Lung (tissue), 12 donors: ENCODE measurements around the gene ANKLE1. TPM values are rescaled to one million over a fixed set of nuclear protein-coding genes. Genes with fewer than 3 reads are reported as not detected.
A peak's percentile ranks its signal among the peaks of the same experiment; 100 is the strongest.

Experiments
- ATAC-seq: fragments of 200-7000 bp; cut with Tn5 transposase; one replicate; pipeline ENCODE4 v1.9.1; 2020; ENCODE audit warnings: moderate number of reproducible peaks; ENCODE audit not compliant: insufficient read depth, low FRiP score
- DNase-seq, 3 donors: peaks; one replicate each; pipeline ENCODE4 v3.0.0-alpha.2; 2013 to 2017
- H3K27ac ChIP-seq, 2 donors: one replicate each; pipeline ENCODE4 v1.5.1; 2013; ENCODE audit warnings: mild to moderate bottlenecking in 2 of 2, moderate library complexity in 2 of 2, control low read depth in 1 of 2, inconsistent platforms in 1 of 2, low read depth in 1 of 2, low read length in 1 of 2
- H3K27me3 ChIP-seq, 3 donors: one replicate each; pipeline ENCODE4 v1.5.1; 2013; ENCODE audit warnings: low read length in 2 of 3; ENCODE audit not compliant: control insufficient read depth in 3 of 3, insufficient read depth in 3 of 3
- H3K36me3 ChIP-seq, 4 donors: one replicate each; pipeline ENCODE4 v1.5.1; 2013; ENCODE audit warnings: low read length in 4 of 4, mild to moderate bottlenecking in 1 of 4, moderate library complexity in 1 of 4; ENCODE audit not compliant: control insufficient read depth in 4 of 4, insufficient read depth in 4 of 4
- H3K4me1 ChIP-seq, 5 donors: one replicate each; pipeline ENCODE4 v1.5.1; 2013; ENCODE audit warnings: low read length in 5 of 5, mild to moderate bottlenecking in 2 of 5, moderate library complexity in 1 of 5; ENCODE audit not compliant: control insufficient read depth in 5 of 5, insufficient read depth in 5 of 5
- H3K4me3 ChIP-seq: one replicate; pipeline ENCODE4 v1.5.1; 2013; ENCODE audit warnings: mild to moderate bottlenecking, control low read depth, moderate library complexity
- H3K9ac ChIP-seq, 2 donors: one replicate each; pipeline ENCODE4 v1.5.1; 2013; ENCODE audit warnings: low read length in 2 of 2, control low read depth in 1 of 2; ENCODE audit not compliant: insufficient read depth in 1 of 2
- H3K9me3 ChIP-seq, 4 donors: one replicate each; pipeline ENCODE4 v1.5.1; 2013; ENCODE audit warnings: low read length in 3 of 4, mild to moderate bottlenecking in 1 of 4, moderate library complexity in 1 of 4; ENCODE audit not compliant: control insufficient read depth in 4 of 4, insufficient read depth in 3 of 4
- WGBS, 2 donors: extraction: QIAGEN DNeasy Blood & Tissue Kit; methylation state at CpG; one replicate each; pipeline ENCODE4 v1.1.7; 2013; 5-methylcytosine and 5-hydroxymethylcytosine counted together
- polyA plus RNA-seq, 2 donors: library from polyadenylated mRNA; stranded (reverse); fragments of 200-250 nt; gene quantifications; one replicate each; pipeline ENCODE4 v1.2.1, GENCODE V29; 2013
- total RNA-seq, 2 donors: library from RNA; depleted of rRNA in 1 of 2; stranded (reverse); fragments of >200 nt in 1 of 2; gene quantifications; one replicate each; pipeline ENCODE4 v1.2.1, GENCODE V29; 2014 to 2021
- TF ChIP-seq, protein P1 (sequence below): IDR thresholded peaks from 2 replicates; pipeline ENCODE4 v1.5.1; 2012; ENCODE audit warnings: mild to moderate bottlenecking; ENCODE audit errors: control extremely low read depth, extremely low read depth
- donor health status: control.
- donor health status: control.
- donor health status: Bipolar disorder and iron deficiency.
- donor health status: healthy.
- donor health status: DM: yes; HTN: yes; CAD: no.

Gene ANKLE1
- total and polyA plus RNA-seq, 4 donors = 0.43 to 1.6 (median 1.0) TPM

DNA sequence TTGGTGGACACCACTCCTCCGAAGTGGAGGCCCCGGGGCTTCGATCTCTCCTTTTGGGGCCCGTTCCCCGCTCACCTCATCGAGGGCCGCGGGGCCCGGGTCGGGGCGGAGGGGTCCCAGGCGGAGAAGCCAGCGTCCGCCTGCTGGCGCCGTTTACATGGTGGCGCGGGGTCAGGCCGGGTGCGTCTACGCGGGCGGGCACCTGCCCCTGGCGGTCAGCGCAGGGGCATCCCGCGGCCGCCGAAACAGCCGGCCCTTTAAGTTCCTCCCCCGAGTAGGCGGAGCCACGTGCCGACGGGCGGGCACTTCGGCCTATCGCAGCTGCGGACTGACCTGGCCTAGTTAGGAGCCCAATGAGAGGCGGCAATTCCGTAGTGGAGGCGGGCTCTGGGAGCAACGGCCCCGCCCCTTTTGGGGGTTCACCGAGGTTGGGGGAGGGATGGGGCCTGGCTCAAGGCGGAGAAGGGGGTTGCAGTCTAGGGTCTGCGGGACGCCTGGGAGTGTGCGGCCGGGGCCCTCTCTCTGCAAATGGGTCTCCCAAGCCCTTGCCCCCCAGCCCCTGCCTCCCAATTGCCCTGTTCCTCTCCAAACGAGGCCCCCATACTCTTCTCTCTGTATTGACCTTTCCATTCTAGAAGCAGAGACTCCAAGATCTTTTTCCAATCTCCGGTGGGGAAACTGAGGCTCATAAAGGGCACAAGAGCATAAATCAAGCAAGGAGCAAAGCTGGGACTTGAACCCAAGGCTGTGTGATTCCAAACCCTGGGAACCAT lies 21.7 kb downstream of the ANKLE1 start, which contains the start of gene ABHD8:
Gene ABHD8, minus strand, starts transcription at position 259 of the 773 bp plus-strand sequence. CDS start 1,809 bp downstream, outside the sequence.
- Histone ChIP-seq H3K27me3 (no peaks in the 10 kb centered on the region), H3K4me1 (peaks cover 2 to 31% (median 5%) of the 10 kb centered on the region in 5 donors), H3K9ac (peak within 1 kb of the TSS in 1 of 2 donors; percentile 11), H3K9me3 (peaks cover 0 to under 1% (median 0%) of the 10 kb centered on the region in 4 donors), H3K36me3 (peaks cover 0 to 7% (median 3%) of the 10 kb centered on the region in 4 donors), H3K4me3 (peak within 1 kb of the TSS; percentile 48), H3K27ac (peak within 1 kb of the TSS; percentile 57 to 68)
- 2% methylated on average over 42 to 52 of the region's 52 CpGs for WGBS, 2 donors
- TF ChIP-seq, protein P1, sequence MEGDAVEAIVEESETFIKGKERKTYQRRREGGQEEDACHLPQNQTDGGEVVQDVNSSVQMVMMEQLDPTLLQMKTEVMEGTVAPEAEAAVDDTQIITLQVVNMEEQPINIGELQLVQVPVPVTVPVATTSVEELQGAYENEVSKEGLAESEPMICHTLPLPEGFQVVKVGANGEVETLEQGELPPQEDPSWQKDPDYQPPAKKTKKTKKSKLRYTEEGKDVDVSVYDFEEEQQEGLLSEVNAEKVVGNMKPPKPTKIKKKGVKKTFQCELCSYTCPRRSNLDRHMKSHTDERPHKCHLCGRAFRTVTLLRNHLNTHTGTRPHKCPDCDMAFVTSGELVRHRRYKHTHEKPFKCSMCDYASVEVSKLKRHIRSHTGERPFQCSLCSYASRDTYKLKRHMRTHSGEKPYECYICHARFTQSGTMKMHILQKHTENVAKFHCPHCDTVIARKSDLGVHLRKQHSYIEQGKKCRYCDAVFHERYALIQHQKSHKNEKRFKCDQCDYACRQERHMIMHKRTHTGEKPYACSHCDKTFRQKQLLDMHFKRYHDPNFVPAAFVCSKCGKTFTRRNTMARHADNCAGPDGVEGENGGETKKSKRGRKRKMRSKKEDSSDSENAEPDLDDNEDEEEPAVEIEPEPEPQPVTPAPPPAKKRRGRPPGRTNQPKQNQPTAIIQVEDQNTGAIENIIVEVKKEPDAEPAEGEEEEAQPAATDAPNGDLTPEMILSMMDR = peak; percentile 18
- DNase-seq = peak; percentile 96 to 97 (median 97)
- peak; percentile 83 for ATAC-seq

DNA sequence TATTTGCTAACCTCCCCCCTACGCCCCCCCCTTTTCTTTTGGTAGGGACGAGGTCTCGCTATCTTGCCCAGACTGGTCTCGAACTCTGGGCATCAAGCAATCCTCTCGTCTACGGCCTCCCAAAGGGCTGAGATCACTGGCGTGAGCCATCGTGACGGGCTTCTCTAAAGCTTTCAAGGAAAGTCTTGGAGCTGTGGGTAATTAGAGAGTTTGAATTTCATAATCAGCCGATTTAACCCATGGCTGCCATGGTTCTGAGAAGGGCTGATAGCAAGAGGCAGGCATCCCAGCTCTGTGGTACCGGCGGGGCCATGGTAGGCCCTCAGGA lies 22.2 kb downstream of the ANKLE1 start:
- H3K9ac ChIP-seq = no peak overlapping the region
- TF ChIP-seq, protein P1 = no peak
- peak overlapping the region; percentile 49 to 68 for H3K27ac ChIP-seq
- DNase-seq (peak; percentile 18 to 60 (median 46)), ATAC-seq (no peak)
- no peak overlapping the region for H3K4me3 ChIP-seq
- H3K27me3 ChIP-seq = no peaks in the 10 kb centered on the region
- H3K4me1 ChIP-seq = peaks cover 2 to 31% (median 5%) of the 10 kb centered on the region in 5 donors
- no peaks in the 10 kb centered on the region for H3K9me3 ChIP-seq
- H3K36me3 ChIP-seq = peaks cover 0 to 7% (median under 1%) of the 10 kb centered on the region in 4 donors
- 63 to 70% methylated on average over 12 of the region's 12 CpGs for WGBS, 2 donors

DNA sequence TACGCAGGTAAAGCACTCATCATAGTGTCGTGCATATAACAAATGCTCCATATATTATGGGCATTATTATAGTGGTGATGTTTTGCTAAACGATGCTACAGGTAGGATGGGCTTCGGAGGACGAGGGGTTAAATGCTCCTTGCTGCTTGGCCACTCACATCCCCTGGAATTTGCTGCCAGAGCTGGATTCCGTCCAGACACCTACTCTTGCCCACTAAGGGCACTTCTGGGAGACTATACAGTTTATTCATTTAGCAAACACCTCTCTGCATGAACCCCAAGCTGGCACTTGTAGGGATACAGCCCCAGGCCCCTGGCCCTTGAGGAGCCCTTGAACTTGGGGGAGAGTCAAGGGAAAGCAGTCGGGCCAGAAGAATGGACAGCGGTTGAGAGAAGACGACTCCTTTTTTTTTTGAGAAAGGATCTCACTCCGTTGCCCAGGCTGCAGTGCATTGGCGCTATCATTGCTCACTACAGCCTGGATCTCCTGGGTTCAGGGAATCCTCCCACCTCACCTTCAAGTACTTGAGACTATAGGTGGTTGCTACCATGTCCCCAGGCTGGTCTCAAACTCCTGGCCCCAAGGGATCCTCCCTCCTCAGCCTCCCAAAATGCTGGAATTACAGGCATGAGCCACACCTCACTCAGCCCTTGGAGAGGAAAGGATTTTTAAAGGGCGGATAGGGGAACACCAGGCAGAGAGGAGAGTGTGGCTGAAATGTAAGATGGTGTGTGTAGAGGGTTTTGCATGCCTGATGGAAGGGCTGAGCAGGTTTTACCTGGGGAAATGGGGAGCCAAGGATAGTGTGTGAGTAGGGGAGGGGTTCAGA lies 22.9 kb downstream of the ANKLE1 start:
- TF ChIP-seq, protein P1 = no peak

More for the DNA sequence above, 22.9 kb downstream of the ANKLE1 start:
- Histone ChIP-seq H3K9me3 (no peaks in the 10 kb centered on the region), H3K27me3 (no peaks in the 10 kb centered on the region), H3K27ac (peak overlapping the region; percentile 58 to 88), H3K9ac (no peak overlapping the region), H3K4me1 (peaks cover 2 to 31% (median 5%) of the 10 kb centered on the region in 5 donors), H3K4me3 (no peak overlapping the region), H3K36me3 (peaks cover 0 to 7% (median 0%) of the 10 kb centered on the region in 4 donors)
- DNase-seq (peak; percentile 51 to 78 (median 72)), ATAC-seq (no peak)
- 51 to 77% methylated on average over 12 of the region's 12 CpGs for WGBS, 2 donors
